Measurements from ENCODE around the gene OSR1.
"Not testable (repeated sequence)": the region's sequence is repeated elsewhere in the genome, so short reads cannot be mapped to it uniquely, and the experiment has no call there.

OSR1 gene

GRCh38 chr2:19358242-19359020 lies at the start of gene OSR1:
Gene OSR1, minus strand, starts transcription at chr2:19358623. Its CDS starts 4,818 bp downstream, at chr2:19353805.
- no peak for TF ChIP-seq ZFX (IDR thresholded peaks at IDR 0.05)
- TF ChIP-seq, protein P1, sequence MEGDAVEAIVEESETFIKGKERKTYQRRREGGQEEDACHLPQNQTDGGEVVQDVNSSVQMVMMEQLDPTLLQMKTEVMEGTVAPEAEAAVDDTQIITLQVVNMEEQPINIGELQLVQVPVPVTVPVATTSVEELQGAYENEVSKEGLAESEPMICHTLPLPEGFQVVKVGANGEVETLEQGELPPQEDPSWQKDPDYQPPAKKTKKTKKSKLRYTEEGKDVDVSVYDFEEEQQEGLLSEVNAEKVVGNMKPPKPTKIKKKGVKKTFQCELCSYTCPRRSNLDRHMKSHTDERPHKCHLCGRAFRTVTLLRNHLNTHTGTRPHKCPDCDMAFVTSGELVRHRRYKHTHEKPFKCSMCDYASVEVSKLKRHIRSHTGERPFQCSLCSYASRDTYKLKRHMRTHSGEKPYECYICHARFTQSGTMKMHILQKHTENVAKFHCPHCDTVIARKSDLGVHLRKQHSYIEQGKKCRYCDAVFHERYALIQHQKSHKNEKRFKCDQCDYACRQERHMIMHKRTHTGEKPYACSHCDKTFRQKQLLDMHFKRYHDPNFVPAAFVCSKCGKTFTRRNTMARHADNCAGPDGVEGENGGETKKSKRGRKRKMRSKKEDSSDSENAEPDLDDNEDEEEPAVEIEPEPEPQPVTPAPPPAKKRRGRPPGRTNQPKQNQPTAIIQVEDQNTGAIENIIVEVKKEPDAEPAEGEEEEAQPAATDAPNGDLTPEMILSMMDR (conservative IDR thresholded peaks at IDR 0.05) = no peak
- no peak within 1 kb of the TSS for H3K27ac ChIP-seq

DNA sequence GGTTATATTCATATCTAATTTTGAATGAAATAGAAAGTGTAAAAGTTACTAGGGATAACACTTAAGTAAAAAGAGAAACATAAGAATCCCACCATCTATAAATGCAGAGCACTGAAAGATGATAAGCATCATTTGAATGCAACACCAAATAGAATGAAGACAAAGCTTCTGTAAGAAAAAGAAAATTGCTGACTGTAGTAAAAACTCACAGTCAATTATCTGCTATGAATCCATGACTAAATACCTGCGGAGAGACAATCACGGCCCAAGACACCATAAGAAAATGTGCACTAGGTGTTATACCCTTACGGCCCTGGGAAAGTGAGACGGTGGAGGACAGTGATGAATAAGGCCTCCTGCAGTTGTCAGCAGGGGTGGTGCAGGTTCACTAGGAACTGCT lies 45.4 kb upstream of the OSR1 start:
- H3K27ac ChIP-seq = no peak overlapping the region
- TF ChIP-seq, protein P1 (conservative IDR thresholded peaks at IDR 0.05) = no peak
- no peak for TF ChIP-seq ZFX (IDR thresholded peaks at IDR 0.05)

GRCh38 chr2:19392191-19392590 lies 33.8 kb upstream of the OSR1 start:
- no peak overlapping the region for H3K27ac ChIP-seq

GRCh38 chr2:19389469-19389868 lies 31.0 kb upstream of the OSR1 start:
- H3K27ac ChIP-seq = not testable (repeated sequence)

More at GRCh38 chr2:19392191-19392590, 33.8 kb upstream of the OSR1 start:
- TF ChIP-seq, protein P1 (conservative IDR thresholded peaks at IDR 0.05) = no peak
- no peak for TF ChIP-seq ZFX (IDR thresholded peaks at IDR 0.05)

- no peak overlapping the region for H3K27ac ChIP-seq
- TF ChIP-seq, protein P1 (conservative IDR thresholded peaks at IDR 0.05) = no peak
- TF ChIP-seq ZFX (IDR thresholded peaks at IDR 0.05) = no peak
Observed at GRCh38 chr2:19380532-19380931, 22.1 kb upstream of the OSR1 start.

DNA sequence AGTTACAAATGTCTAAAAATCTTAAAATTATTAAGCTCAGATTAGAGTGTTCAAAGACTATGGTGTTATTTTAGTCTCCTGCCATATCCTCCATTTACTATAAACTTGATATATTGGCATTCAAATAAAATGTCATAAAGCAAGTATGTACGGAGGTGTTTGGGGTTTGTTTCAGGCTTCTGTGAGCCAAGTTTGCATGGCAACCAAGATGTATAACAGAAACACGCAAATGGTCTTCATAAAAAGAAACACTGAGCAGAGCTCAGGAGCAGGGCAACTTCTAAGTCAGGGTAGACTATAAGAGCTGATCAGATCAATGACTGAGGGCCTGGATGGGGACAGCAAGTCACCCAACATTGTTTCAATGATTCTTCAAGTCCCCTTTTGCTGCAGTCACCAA lies 20.5 kb upstream of the OSR1 start:
- no peak for TF ChIP-seq ZFX (IDR thresholded peaks at IDR 0.05)
- TF ChIP-seq, protein P1 (conservative IDR thresholded peaks at IDR 0.05) = no peak
- H3K27ac ChIP-seq = no peak overlapping the region

- TF ChIP-seq, protein P1 (conservative IDR thresholded peaks at IDR 0.05) = peak; percentile 19; the same call in 1 of the 2 replicates
- no peak for TF ChIP-seq ZFX (IDR thresholded peaks at IDR 0.05)
- no peak overlapping the region for H3K27ac ChIP-seq
Observed at GRCh38 chr2:19377717-19378116, 19.3 kb upstream of the OSR1 start.

DNA sequence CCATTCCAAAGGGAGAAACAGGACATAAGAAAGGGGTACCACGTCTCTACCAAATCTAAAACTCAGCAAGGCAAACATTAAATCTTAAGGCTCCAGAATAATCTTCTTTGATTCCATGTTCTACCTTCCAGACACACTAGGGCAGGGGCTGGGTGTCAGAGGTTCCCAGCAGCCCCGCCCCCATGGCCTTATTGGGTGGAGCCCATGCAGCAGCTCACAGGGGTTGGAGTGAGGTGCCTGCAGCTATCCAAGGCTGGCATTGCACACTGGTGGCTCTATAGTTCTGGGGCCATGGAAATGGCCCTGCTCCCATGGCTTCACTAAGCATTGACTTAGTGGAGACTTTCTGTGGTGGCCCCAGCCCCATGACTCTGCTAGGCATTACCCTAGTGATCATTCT lies 14.9 kb upstream of the OSR1 start:
- no peak for TF ChIP-seq ZFX (IDR thresholded peaks at IDR 0.05)
- TF ChIP-seq, protein P1 (conservative IDR thresholded peaks at IDR 0.05) = no peak
- H3K27ac ChIP-seq = no peak overlapping the region

Measured in C4-2B (cell line).